Right lung (tissue), 5 donors: Measurements from ENCODE around the gene STAT3. TPM values are rescaled to one million over a fixed set of nuclear protein-coding genes. Genes with fewer than 3 reads are reported as not detected.
"Not testable (repeated sequence)": the region's sequence is repeated elsewhere in the genome, so short reads cannot be mapped to it uniquely, and the experiment has no call there.

Source experiments
- DNase-seq, 2 donors: peaks; one replicate each; pipeline ENCODE4 v3.0.0-alpha.2; 2013
- polyA plus RNA-seq, 5 donors: library from polyadenylated mRNA; unstranded; fragments of 120-200 nt; gene quantifications; one replicate each; pipeline versions ENCODE4 v1.2.1 to v1.2.3, GENCODE V29; 2013; ENCODE audit warnings: inconsistent platforms in 1 of 5, low replicate concordance in 1 of 5; ENCODE audit not compliant: insufficient read length in 5 of 5, insufficient read depth in 1 of 5

Gene STAT3
- polyA plus RNA-seq, 5 donors, result 66.7 to 81.4 (median 74.4) TPM

- DNase-seq, result not testable (repeated sequence)
Observed at GRCh38 chr17:42299913-42300312, 88.3 kb downstream of the STAT3 start.

- DNase-seq, result not testable (repeated sequence)
Observed at GRCh38 chr17:42299361-42299760, 88.9 kb downstream of the STAT3 start.

- not testable (repeated sequence) for DNase-seq
Observed at GRCh38 chr17:42297775-42298174, 90.5 kb downstream of the STAT3 start.

- DNase-seq, result no peak
Observed at GRCh38 chr17:42296012-42296411, 92.2 kb downstream of the STAT3 start.

- DNase-seq, result no peak
Observed at GRCh38 chr17:42294469-42295398, 93.5 kb downstream of the STAT3 start.

GRCh38 chr17:42291129-42291528, 97.1 kb downstream of the STAT3 start:
- no peak for DNase-seq

GRCh38 chr17:42290577-42290976, 97.7 kb downstream of the STAT3 start:
- no peak for DNase-seq

- DNase-seq, result no peak
Observed at GRCh38 chr17:42289611-42290181, 98.5 kb downstream of the STAT3 start.

- DNase-seq, result no peak
Observed at GRCh38 chr17:42288803-42289610, 99.2 kb downstream of the STAT3 start.

GRCh38 chr17:42287977-42288802, 100.1 kb downstream of the STAT3 start, which contains the start of gene STAT5A:
Gene STAT5A, plus strand, starts transcription at chr17:42288498. Its CDS starts 914 bp downstream, at chr17:42289412.
- DNase-seq, result peak; percentile 80 to 85

- no peak for DNase-seq
Observed at GRCh38 chr17:42287305-42287976, 100.8 kb downstream of the STAT3 start.

GRCh38 chr17:42286411-42287221, 101.6 kb downstream of the STAT3 start:
- DNase-seq, result no peak

- no peak for DNase-seq
Observed at GRCh38 chr17:42285346-42286050, 102.7 kb downstream of the STAT3 start.

GRCh38 chr17:42284566-42284965, 103.7 kb downstream of the STAT3 start:
- no peak for DNase-seq

GRCh38 chr17:42284024-42284369, 104.2 kb downstream of the STAT3 start:
- DNase-seq, result no peak

- no peak for DNase-seq
Observed at GRCh38 chr17:42283241-42284023, 104.8 kb downstream of the STAT3 start.

- DNase-seq, result no peak
Observed at GRCh38 chr17:42282478-42283080, 105.7 kb downstream of the STAT3 start.

- DNase-seq, result no peak
Observed at GRCh38 chr17:42281571-42282096, 106.6 kb downstream of the STAT3 start.
